Fibroblast of lung (primary cell): ENCODE measurements around the gene TXNDC5.

ENCODE experiments used
- CTCF ChIP-seq, 2 donors: IDR thresholded peaks in 1 of 2; conservative IDR thresholded peaks in 1 of 2; 1 replicate in 1 of 2; 2 replicates in 1 of 2; pipeline ENCODE4 v1.5.1; 2011 to 2012; ENCODE audit warnings: low read length in 2 of 2, control low read depth in 1 of 2, inconsistent platforms in 1 of 2, low read depth in 1 of 2, mild to moderate bottlenecking in 1 of 2
- EZH2 ChIP-seq: IDR thresholded peaks from 2 replicates; pipeline ENCODE4 v1.5.1; 2012; ENCODE audit warnings: low read length, control low read depth, mild to moderate bottlenecking; ENCODE audit errors: missing control alignments

- TF ChIP-seq CTCF (conservative IDR thresholded peaks at IDR 0.05 in 1 of 2, IDR thresholded peaks at IDR 0.05 in 1 of 2; ENCODE audit: low read depth in 1 of 2, low read length in 2 of 2) (no peak), EZH2 (no peak)
Observed at GRCh38 chr6:7879043-7879442, 31.5 kb downstream of the TXNDC5 start.
